K562 (cell line): ENCODE data around the gene DENND6B.

Experiments
- CBX1 ChIP-seq: sonication (generic); IDR thresholded peaks from 2 replicates; pipeline ENCODE4 v1.6.1; 2016; ENCODE audit warnings: antibody characterized with exemption, low read depth, mild to moderate bottlenecking
- EZH2 ChIP-seq: IDR thresholded peaks from 2 replicates; pipeline ENCODE4 v1.6.1; 2012; ENCODE audit warnings: low read depth, mild to moderate bottlenecking, inconsistent platforms, low read length, borderline replicate concordance
- POLR3A ChIP-seq: IDR thresholded peaks from 2 replicates; pipeline ENCODE4 v1.6.1; 2011; ENCODE audit warnings: borderline replicate concordance, mild to moderate bottlenecking, moderate library complexity; ENCODE audit not compliant: insufficient read length, insufficient read depth; ENCODE audit errors: extremely low read depth
- REST ChIP-seq, 2 experiments: fragments of 450-650 bp; formaldehyde crosslinking in 1 of 2; IDR thresholded peaks; 2 replicates each; pipeline versions ENCODE4 v1.4.0 to v1.6.1; 2014 to 2020; ENCODE audit warnings: mild to moderate bottlenecking in 2 of 2, borderline replicate concordance in 1 of 2, low read depth in 1 of 2
- SIN3A ChIP-seq, 2 experiments: fragments of 150-350 bp in 1 of 2; IDR thresholded peaks; 2 replicates each; pipeline ENCODE4 v1.6.1; 2011 to 2016; ENCODE audit warnings: borderline replicate concordance in 2 of 2, low read depth in 2 of 2, low read length in 2 of 2, mild to moderate bottlenecking in 2 of 2, moderate library complexity in 2 of 2; ENCODE audit not compliant: control insufficient read depth in 1 of 2
- SREBF2 ChIP-seq: sonication (generic); formaldehyde crosslinking; IDR thresholded peaks from 2 replicates; pipeline ENCODE4 v1.4.0; 2020; ENCODE audit warnings: mild to moderate bottlenecking, missing genetic modification reagents
- TCF7L2 ChIP-seq: fragments of 150-350 bp; IDR thresholded peaks from 2 replicates; pipeline ENCODE4 v1.6.1; 2016; ENCODE audit warnings: low read depth, mild to moderate bottlenecking, low read length, moderate library complexity
- ZNF253 ChIP-seq: fragments of 250-450 bp; sonication (Bioruptor Pico); conservative IDR thresholded peaks from 2 replicates; pipeline ENCODE4 v1.6.1; 2021; ENCODE audit warnings: mild to moderate bottlenecking
- ZNF318 ChIP-seq, 2 experiments: fragments of 450-650 bp; IDR thresholded peaks; 2 replicates each; pipeline ENCODE4 v1.6.1; 2016; ENCODE audit warnings: mild to moderate bottlenecking in 2 of 2, borderline replicate concordance in 1 of 2, low read depth in 1 of 2, moderate library complexity in 1 of 2
- TF ChIP-seq, protein P1 (sequence below): sonication (generic); formaldehyde crosslinking; IDR thresholded peaks from 2 replicates; pipeline ENCODE4 v1.8.0; 2022; ENCODE audit warnings: mild to moderate bottlenecking, missing genetic modification reagents
- TF ChIP-seq, protein P2 (sequence below): sonication (generic); formaldehyde crosslinking; IDR thresholded peaks from 2 replicates; pipeline ENCODE4 v1.8.1; 2022; ENCODE audit warnings: missing genetic modification reagents

GRCh38 chr22:50309601-50309991, 17.2 kb downstream of the DENND6B start:
- TF ChIP-seq REST (IDR thresholded peaks at IDR 0.05; ENCODE audit: borderline replicate concordance), result no peak
- no peak for TF ChIP-seq REST (CRISPR knock-in tag; IDR thresholded peaks at IDR 0.05; ENCODE audit: low read depth)
- TF ChIP-seq ZNF253 (CRISPR knock-in tag), result no peak
- TF ChIP-seq, protein P1, sequence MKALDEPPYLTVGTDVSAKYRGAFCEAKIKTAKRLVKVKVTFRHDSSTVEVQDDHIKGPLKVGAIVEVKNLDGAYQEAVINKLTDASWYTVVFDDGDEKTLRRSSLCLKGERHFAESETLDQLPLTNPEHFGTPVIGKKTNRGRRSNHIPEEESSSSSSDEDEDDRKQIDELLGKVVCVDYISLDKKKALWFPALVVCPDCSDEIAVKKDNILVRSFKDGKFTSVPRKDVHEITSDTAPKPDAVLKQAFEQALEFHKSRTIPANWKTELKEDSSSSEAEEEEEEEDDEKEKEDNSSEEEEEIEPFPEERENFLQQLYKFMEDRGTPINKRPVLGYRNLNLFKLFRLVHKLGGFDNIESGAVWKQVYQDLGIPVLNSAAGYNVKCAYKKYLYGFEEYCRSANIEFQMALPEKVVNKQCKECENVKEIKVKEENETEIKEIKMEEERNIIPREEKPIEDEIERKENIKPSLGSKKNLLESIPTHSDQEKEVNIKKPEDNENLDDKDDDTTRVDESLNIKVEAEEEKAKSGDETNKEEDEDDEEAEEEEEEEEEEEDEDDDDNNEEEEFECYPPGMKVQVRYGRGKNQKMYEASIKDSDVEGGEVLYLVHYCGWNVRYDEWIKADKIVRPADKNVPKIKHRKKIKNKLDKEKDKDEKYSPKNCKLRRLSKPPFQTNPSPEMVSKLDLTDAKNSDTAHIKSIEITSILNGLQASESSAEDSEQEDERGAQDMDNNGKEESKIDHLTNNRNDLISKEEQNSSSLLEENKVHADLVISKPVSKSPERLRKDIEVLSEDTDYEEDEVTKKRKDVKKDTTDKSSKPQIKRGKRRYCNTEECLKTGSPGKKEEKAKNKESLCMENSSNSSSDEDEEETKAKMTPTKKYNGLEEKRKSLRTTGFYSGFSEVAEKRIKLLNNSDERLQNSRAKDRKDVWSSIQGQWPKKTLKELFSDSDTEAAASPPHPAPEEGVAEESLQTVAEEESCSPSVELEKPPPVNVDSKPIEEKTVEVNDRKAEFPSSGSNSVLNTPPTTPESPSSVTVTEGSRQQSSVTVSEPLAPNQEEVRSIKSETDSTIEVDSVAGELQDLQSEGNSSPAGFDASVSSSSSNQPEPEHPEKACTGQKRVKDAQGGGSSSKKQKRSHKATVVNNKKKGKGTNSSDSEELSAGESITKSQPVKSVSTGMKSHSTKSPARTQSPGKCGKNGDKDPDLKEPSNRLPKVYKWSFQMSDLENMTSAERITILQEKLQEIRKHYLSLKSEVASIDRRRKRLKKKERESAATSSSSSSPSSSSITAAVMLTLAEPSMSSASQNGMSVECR (CRISPR knock-in tag), result no peak
- no peak for TF ChIP-seq ZNF318 (IDR thresholded peaks at IDR 0.05; ENCODE audit: borderline replicate concordance in 1 of 2, low read depth in 1 of 2)
- no peak for TF ChIP-seq EZH2
- no peak for TF ChIP-seq SREBF2 (CRISPR knock-in tag)
- TF ChIP-seq TCF7L2, result no peak
- no peak for TF ChIP-seq POLR3A
- TF ChIP-seq, protein P2, sequence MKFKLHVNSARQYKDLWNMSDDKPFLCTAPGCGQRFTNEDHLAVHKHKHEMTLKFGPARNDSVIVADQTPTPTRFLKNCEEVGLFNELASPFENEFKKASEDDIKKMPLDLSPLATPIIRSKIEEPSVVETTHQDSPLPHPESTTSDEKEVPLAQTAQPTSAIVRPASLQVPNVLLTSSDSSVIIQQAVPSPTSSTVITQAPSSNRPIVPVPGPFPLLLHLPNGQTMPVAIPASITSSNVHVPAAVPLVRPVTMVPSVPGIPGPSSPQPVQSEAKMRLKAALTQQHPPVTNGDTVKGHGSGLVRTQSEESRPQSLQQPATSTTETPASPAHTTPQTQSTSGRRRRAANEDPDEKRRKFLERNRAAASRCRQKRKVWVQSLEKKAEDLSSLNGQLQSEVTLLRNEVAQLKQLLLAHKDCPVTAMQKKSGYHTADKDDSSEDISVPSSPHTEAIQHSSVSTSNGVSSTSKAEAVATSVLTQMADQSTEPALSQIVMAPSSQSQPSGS (CRISPR knock-in tag), result no peak
- TF ChIP-seq SIN3A (IDR thresholded peaks at IDR 0.05; ENCODE audit: borderline replicate concordance in 2 of 2, control insufficient read depth in 1 of 2, low read depth in 2 of 2, low read length in 2 of 2), result no peak
- no peak for TF ChIP-seq CBX1
